A204.1 (cell line): ENCODE data around the gene SLC22A7.

Source experiments
- FAIRE-seq: peaks from 2 replicates; lab custom pipeline; 2012; peaks lifted over from hg19 to GRCh38; lab: Jason Lieb, UNC

SLC22A7 gene

GRCh38 chr6:43267619-43268354, 30.3 kb upstream of the SLC22A7 start:
- no peak for FAIRE-seq

GRCh38 chr6:43268355-43268700, 29.7 kb upstream of the SLC22A7 start:
- no peak for FAIRE-seq

- FAIRE-seq = no peak
Measured at GRCh38 chr6:43268782-43269272, 29.2 kb upstream of the SLC22A7 start.

- no peak for FAIRE-seq
Measured at GRCh38 chr6:43269273-43270007, 28.6 kb upstream of the SLC22A7 start.

- FAIRE-seq = no peak
Measured at GRCh38 chr6:43271103-43271815, 26.8 kb upstream of the SLC22A7 start.

- FAIRE-seq = no peak
Measured at GRCh38 chr6:43271944-43272343, 26.1 kb upstream of the SLC22A7 start.

GRCh38 chr6:43273707-43274106, 24.4 kb upstream of the SLC22A7 start:
- FAIRE-seq = no peak

GRCh38 chr6:43274127-43274915, 23.7 kb upstream of the SLC22A7 start:
- no peak for FAIRE-seq

GRCh38 chr6:43274916-43275597, 23.0 kb upstream of the SLC22A7 start:
- no peak for FAIRE-seq

- FAIRE-seq = no peak
Measured at GRCh38 chr6:43275801-43276576, 22.1 kb upstream of the SLC22A7 start.

GRCh38 chr6:43276577-43277305, 21.3 kb upstream of the SLC22A7 start:
- FAIRE-seq = no peak

- no peak for FAIRE-seq
Measured at GRCh38 chr6:43277306-43277642, 20.8 kb upstream of the SLC22A7 start.

- FAIRE-seq = no peak
Measured at GRCh38 chr6:43277643-43278523, 20.2 kb upstream of the SLC22A7 start.

- no peak for FAIRE-seq
Measured at GRCh38 chr6:43278524-43279078, 19.5 kb upstream of the SLC22A7 start.

GRCh38 chr6:43280234-43280633, 17.8 kb upstream of the SLC22A7 start:
- FAIRE-seq = no peak

- FAIRE-seq = no peak
Measured at GRCh38 chr6:43282060-43282459, 16.0 kb upstream of the SLC22A7 start.

GRCh38 chr6:43282636-43283513, 15.2 kb upstream of the SLC22A7 start:
- FAIRE-seq = no peak

- no peak for FAIRE-seq
Measured at GRCh38 chr6:43283514-43283901, 14.6 kb upstream of the SLC22A7 start.
